HepG2 (cell line): ENCODE measurements around the gene PDRG1. TPM values are rescaled to one million over a fixed set of nuclear protein-coding genes. Genes with fewer than 3 reads are reported as not detected.

Experiments used
- ATAC-seq: fragments of 200-7000 bp; cut with Tn5 transposase; 3 replicates; pipeline ENCODE4 v1.9.1; 2020; ENCODE audit warnings: mild to moderate bottlenecking, moderate library complexity
- BruUV-seq: library from RNA; stranded (reverse); fragments of 400-500 nt; replicated peaks from 2 replicates; lab custom pipeline; 2021; lab: Mats Ljungman, UMichigan
- CTCF ChIA-PET: fragments of 300-600 bp; formaldehyde crosslinking; extraction: SDS; loops from one replicate; lab custom pipeline; 2021; ENCODE audit warnings: low total read pairs, inconsistent platforms, low intra/inter-chr PET ratio; lab: Yijun Ruan, JAX
- POLR2A ChIA-PET: fragments of 350-600 bp; sonication (Branson Sonifier 250); formaldehyde crosslinking; loops from one replicate; lab custom pipeline; 2020; ENCODE audit warnings: antibody characterized with exemption, inconsistent platforms; lab: Yijun Ruan, JAX
- DNase-seq: peaks from one replicate; pipeline ENCODE4 v3.0.0-alpha.2; 2015; ENCODE audit warnings: low spot score
- FAIRE-seq: peaks from 3 replicates; lab custom pipeline; 2011; peaks lifted over from hg19 to GRCh38; lab: Jason Lieb, UNC
- H2AFZ ChIP-seq: one replicate; pipeline ENCODE4 v1.6.1; 2011; ENCODE audit warnings: low read length, inconsistent platforms
- H3K27ac ChIP-seq: fragments of 300-600 bp; 3 replicates; pipeline ENCODE4 v1.8.0; 2011; ENCODE audit warnings: mixed run types, mild to moderate bottlenecking, mixed read lengths, low read length, inconsistent platforms; ENCODE audit not compliant: insufficient read depth; ENCODE audit errors: extremely low read length
- H3K27me3 ChIP-seq, 2 experiments: fragments of 200-600 bp in 1 of 2; 2 replicates in 1 of 2; 3 replicates in 1 of 2; pipeline versions ENCODE4 v1.6.0 to v1.8.0; 2011; ENCODE audit warnings: low read length in 2 of 2, mild to moderate bottlenecking in 2 of 2, moderate library complexity in 2 of 2, inconsistent platforms in 1 of 2; ENCODE audit not compliant: insufficient read depth in 2 of 2, control insufficient read depth in 1 of 2
- H3K36me3 ChIP-seq, 2 experiments: fragments of 200-600 bp in 1 of 2; replicated peaks in 1 of 2; 2 replicates in 1 of 2; 3 replicates in 1 of 2; pipeline versions ENCODE4 v1.5.1 to v1.8.0; 2011; ENCODE audit warnings: low read length in 2 of 2, inconsistent platforms in 1 of 2; ENCODE audit not compliant: insufficient read depth in 2 of 2, control insufficient read depth in 1 of 2
- H3K4me1 ChIP-seq: 2 replicates; pipeline ENCODE4 v1.5.1; 2012; ENCODE audit warnings: low read length, inconsistent platforms; ENCODE audit not compliant: insufficient read depth
- H3K4me2 ChIP-seq: 2 replicates; pipeline ENCODE4 v1.6.0; 2011; ENCODE audit warnings: low read depth, low read length, inconsistent platforms
- H3K4me3 ChIP-seq, 3 experiments: fragments of 200-600 bp in 1 of 3; sonication (generic), shearing (Covaris generic) in 1 of 3; replicated peaks in 1 of 3; 2 replicates each; pipeline ENCODE4 v1.5.1; 2011 to 2016; ENCODE audit warnings: low read length in 3 of 3, inconsistent platforms in 2 of 3, low read depth in 2 of 3, mild to moderate bottlenecking in 2 of 3, control low read depth in 1 of 3, mixed read lengths in 1 of 3; ENCODE audit not compliant: insufficient read depth in 1 of 3
- H3K79me2 ChIP-seq: one replicate; pipeline ENCODE4 v1.6.1; 2011; ENCODE audit warnings: low read length, inconsistent platforms; ENCODE audit not compliant: insufficient read depth
- H3K9ac ChIP-seq: 2 replicates; pipeline ENCODE4 v1.6.0; 2011; ENCODE audit warnings: mild to moderate bottlenecking, low read depth, low read length, inconsistent platforms; ENCODE audit not compliant: insufficient read depth
- H3K9me3 ChIP-seq: 2 replicates; pipeline ENCODE4 v1.5.1; 2012; ENCODE audit warnings: mild to moderate bottlenecking, low read length
- H4K20me1 ChIP-seq: 2 replicates; pipeline ENCODE4 v1.6.0; 2011; ENCODE audit warnings: inconsistent platforms, mild to moderate bottlenecking, low read length, moderate library complexity; ENCODE audit not compliant: insufficient read depth
- CHD2 ChIP-seq: IDR thresholded peaks from 2 replicates; pipeline ENCODE4 v1.6.1; 2011; ENCODE audit warnings: low read depth, low read length, improper control_type of control experiment
- NFKB2 ChIP-seq: sonication (generic); formaldehyde crosslinking; IDR thresholded peaks from 2 replicates; pipeline ENCODE4 v1.4.0; 2020; ENCODE audit warnings: missing genetic modification reagents, borderline replicate concordance
- PRPF4 ChIP-seq: fragments of 200-400 bp; formaldehyde crosslinking; IDR thresholded peaks from 2 replicates; pipeline ENCODE4 v1.6.1; 2016; ENCODE audit warnings: low read length, low read depth; ENCODE audit not compliant: poor library complexity, severe bottlenecking
- SCMH1 ChIP-seq: sonication (generic); formaldehyde crosslinking; IDR thresholded peaks from 2 replicates; pipeline ENCODE4 v1.9.0; 2021; ENCODE audit warnings: missing genetic modification reagents, mild to moderate bottlenecking, borderline replicate concordance
- ZNF770 ChIP-seq: sonication (generic); formaldehyde crosslinking; IDR thresholded peaks from 2 replicates; pipeline ENCODE4 v1.5.0; 2020; ENCODE audit warnings: mild to moderate bottlenecking, missing genetic modification reagents
- WGBS: methylation state at CpG from one replicate; pipeline ENCODE4 v1.1.6; 2017; ENCODE audit warnings: low lambda C conversion rate; 5-methylcytosine and 5-hydroxymethylcytosine counted together
- in situ Hi-C: cut with HindIII; loops from 2 replicates; pipeline ENCODE4 v1.10.0; 2017; ENCODE audit warnings: low pct_unique_long_range_greater_than_20kb; ENCODE audit not compliant: extremely low pct_ligation_motif_present
- intact Hi-C: fragments of 100-400 bp; cut with micrococcal nuclease; formaldehyde crosslinking; loops from one replicate; pipeline ENCODE4 v1.10.0; 2022; ENCODE audit not compliant: unreplicated experiment
- polyA plus RNA-seq, 8 experiments: library from polyadenylated mRNA; depleted of rRNA in 3 of 8; stranded (reverse) in 7 of 8; unstranded in 1 of 8; fragments of >200 nt; fragmentation: Illumina TruSeq in 4 of 8; extraction: Trizol in 4 of 8; gene quantifications; 2 replicates each; pipeline versions ENCODE4 v1.2.1 to v1.2.3, GENCODE V29; 2011 to 2016; ENCODE audit warnings: low read depth in 4 of 8, missing spikeins in 1 of 8, mixed read lengths in 1 of 8; ENCODE audit not compliant: insufficient read depth in 1 of 8
- total RNA-seq, 5 experiments: library from RNA; depleted of rRNA; stranded (reverse); fragments of >200 nt; fragmentation: Illumina TruSeq; extraction: Trizol; gene quantifications; 2 replicates each; pipeline ENCODE4 v1.2.3, GENCODE V29; 2016; ENCODE audit warnings: low read depth in 1 of 5
- TF ChIP-seq, protein P1 (sequence below): sonication (generic); formaldehyde crosslinking; IDR thresholded peaks from 2 replicates; pipeline ENCODE4 v1.8.0; 2022; ENCODE audit warnings: mild to moderate bottlenecking, missing genetic modification reagents; ENCODE audit not compliant: insufficient replicate concordance

PDRG1 gene
- total and polyA plus RNA-seq, 2 of the 13 experiments (the other 11 are each of a cell fraction or from before 2014, with no cell fraction given) = 16.6 to 18.0 TPM

DNA sequence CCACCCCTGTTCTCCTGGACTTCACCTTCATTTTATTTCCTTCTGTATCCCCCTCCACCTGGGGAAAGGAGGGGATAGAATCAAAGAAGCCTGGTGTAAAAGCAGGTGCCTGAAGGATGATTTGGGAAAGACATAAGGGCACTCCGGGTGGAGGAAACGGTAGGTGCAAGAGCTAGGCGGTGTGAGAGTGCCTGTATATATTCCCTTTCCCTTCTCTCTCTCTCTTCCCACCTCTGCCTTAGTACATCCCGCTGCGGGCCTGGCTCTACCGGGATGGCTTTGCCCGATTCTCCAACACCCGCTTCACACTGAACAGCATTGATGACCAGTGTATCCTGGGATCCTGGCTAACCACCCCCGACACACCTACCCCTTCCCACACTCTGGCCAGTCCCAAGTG, 26.2 kb downstream of the PDRG1 start:
- no peak for DNase-seq
- Histone ChIP-seq H3K4me2 (no peak overlapping the region), H3K9ac (no peak overlapping the region), H4K20me1 (no peaks in the 10 kb centered on the region), H2AFZ (no peak overlapping the region), H3K27me3 (peaks cover 2 to 35% of the 10 kb centered on the region in 2 experiments; a peak in 3 of 5 replicates), H3K4me1 (no peaks in the 10 kb centered on the region), H3K4me3 (no peak overlapping the region), H3K36me3 (no peaks in the 10 kb centered on the region), H3K9me3 (no peaks in the 10 kb centered on the region), H3K79me2 (no peaks in the 10 kb centered on the region), H3K27ac (no peak overlapping the region)
- POLR2A ChIA-PET = interaction anchor here (1.5 kb wide), 1 partner anchor 26 kb away, joined by 4 read pairs; the partner anchor contains the start of gene PDRG1
- TF ChIP-seq PRPF4 (no peak), SCMH1 (CRISPR knock-in tag) (no peak), NFKB2 (no peak)
- CTCF ChIA-PET = no interaction called here
- no TSS peak for BruUV-seq
- peak; percentile 51 for ATAC-seq
- no peak for FAIRE-seq
- WGBS = 8% methylated on average over 9 of the region's 9 CpGs
- in situ Hi-C loops (no loop called here), intact Hi-C loops (no loop called here)

DNA sequence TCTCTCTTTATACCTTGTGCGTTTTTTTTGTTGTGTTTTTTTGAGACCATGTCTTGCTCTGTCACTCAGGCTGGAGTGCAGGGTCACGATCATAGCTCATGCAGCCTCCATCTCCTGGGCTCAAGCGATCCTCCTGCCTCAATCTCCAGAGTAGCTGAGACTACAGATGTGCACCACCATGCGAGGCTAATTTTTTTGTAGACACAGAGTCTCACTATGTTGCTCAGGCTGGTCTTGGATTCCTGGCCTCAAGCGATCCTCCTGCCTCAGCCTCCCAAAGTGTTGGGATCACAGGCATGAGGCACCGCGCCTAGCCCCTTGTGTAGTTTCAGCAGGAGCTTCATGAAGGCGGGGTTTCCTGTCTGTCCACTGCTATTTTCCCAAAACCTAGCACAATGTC, 27.3 kb downstream of the PDRG1 start:
- no peaks in the 10 kb centered on the region for H3K9me3 ChIP-seq
- no peak overlapping the region for H3K4me2 ChIP-seq
- ChIA-PET POLR2A (no interaction called here), CTCF (no interaction called here)
- H3K4me3 ChIP-seq = no peak overlapping the region
- in situ Hi-C loops (no loop called here), intact Hi-C loops (no loop called here)
- H3K27ac ChIP-seq = no peak overlapping the region
- no peaks in the 10 kb centered on the region for H3K36me3 ChIP-seq
- no peak overlapping the region for H3K9ac ChIP-seq
- 35% methylated on average over 8 of the region's 8 CpGs for WGBS
- H3K27me3 ChIP-seq = peaks cover 4 to 40% of the 10 kb centered on the region in 2 experiments; a peak in 4 of 5 replicates
- no peak for ATAC-seq
- no TSS peak for BruUV-seq
- no peak overlapping the region for H2AFZ ChIP-seq
- no peak for FAIRE-seq
- no peaks in the 10 kb centered on the region for H4K20me1 ChIP-seq
- H3K79me2 ChIP-seq = no peaks in the 10 kb centered on the region
- TF ChIP-seq CHD2 (0 out of 2 replicates have a peak, but pooled peaks have one; percentile 8), ZNF770 (CRISPR knock-in tag) (peak; percentile 33; the same call in 1 of the 2 replicates)
- TF ChIP-seq, protein P1, sequence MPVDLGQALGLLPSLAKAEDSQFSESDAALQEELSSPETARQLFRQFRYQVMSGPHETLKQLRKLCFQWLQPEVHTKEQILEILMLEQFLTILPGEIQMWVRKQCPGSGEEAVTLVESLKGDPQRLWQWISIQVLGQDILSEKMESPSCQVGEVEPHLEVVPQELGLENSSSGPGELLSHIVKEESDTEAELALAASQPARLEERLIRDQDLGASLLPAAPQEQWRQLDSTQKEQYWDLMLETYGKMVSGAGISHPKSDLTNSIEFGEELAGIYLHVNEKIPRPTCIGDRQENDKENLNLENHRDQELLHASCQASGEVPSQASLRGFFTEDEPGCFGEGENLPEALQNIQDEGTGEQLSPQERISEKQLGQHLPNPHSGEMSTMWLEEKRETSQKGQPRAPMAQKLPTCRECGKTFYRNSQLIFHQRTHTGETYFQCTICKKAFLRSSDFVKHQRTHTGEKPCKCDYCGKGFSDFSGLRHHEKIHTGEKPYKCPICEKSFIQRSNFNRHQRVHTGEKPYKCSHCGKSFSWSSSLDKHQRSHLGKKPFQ (CRISPR knock-in tag) = no peak
- TF ChIP-seq, all 625 proteins: peak for 2
- no peaks in the 10 kb centered on the region for H3K4me1 ChIP-seq
- no peak for DNase-seq
